Fibroblast of skin of scalp (primary cell): ENCODE results near the gene ANKRD40CL.
A peak's percentile ranks its signal among the peaks of the same experiment; 100 is the strongest.
"Not testable (repeated sequence)": the region's sequence is repeated elsewhere in the genome, so short reads cannot be mapped to it uniquely, and the experiment has no call there.

Source experiments
- DNase-seq: peaks from one replicate; pipeline ENCODE4 v3.0.0-alpha.2; 2013

The ANKRD40CL gene

DNA sequence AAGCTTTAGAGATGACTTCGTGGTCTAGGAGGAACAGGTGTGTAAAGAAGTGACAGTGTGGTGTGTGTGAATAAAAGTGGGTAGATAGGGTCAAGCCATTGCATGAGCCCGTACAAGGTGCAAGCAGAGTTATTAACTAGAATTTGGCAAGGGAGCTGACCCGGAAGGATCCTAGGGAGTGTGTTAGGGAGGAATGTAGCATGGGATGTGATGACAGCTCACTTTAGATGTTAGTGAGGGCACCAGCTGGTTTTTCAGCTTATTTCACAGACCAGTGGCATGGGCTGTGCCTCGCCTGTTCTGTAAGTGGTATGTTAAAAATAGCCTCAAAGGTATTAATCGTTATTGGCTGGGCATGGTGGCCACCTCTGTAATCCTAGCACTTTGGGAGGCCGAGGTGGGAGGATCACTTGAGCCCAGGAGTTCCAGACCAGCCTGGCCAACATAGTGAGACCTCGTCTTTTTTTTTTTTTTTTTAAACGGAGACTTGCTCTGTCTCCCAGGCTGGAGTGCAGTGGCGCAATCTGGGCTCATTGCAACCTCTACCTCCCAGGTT, 8.3 kb downstream of the ANKRD40CL start:
- DNase-seq, result no peak

DNA sequence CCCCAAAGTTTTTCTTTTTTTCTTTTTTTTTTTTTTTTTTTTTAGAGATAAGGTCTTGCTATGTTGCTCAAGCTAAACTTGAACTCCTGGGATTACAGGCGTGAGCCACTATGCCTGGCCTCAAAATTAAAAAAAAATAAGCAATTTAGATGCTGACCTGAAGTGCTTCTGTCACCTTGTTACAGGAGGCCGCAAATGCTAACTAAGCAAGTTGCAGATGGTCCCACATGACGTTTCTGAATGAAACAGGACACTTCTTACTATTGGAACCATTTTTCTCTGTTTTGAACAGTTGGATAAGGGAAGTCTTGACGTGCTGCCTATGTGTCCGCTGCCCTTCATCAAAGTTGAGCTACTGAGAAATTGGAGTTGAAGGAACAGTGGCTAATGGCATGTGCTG, 8.8 kb downstream of the ANKRD40CL start:
- DNase-seq, result no peak

DNA sequence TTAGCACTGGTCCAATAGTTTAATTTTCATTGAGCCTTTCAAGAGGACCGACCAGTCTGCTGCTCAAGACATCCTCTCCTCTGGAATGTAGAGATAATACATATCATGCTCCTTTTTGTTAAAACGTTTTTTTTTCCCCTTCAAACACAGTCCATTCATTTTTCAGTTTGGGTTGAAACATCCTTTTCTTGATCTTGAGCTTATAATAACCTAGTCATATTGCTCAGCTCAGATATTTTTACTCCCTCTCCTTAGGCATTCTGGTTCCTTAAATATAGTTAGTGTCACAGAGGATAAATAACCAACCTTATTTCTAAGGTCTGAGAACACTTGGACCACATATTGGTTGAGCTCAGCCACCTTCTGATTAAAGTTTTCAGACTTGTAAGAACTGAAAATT, 12.8 kb downstream of the ANKRD40CL start:
- DNase-seq, result no peak

GRCh38 chr17:50749245-50749644, 18.1 kb downstream of the ANKRD40CL start:
- DNase-seq, result no peak

DNA sequence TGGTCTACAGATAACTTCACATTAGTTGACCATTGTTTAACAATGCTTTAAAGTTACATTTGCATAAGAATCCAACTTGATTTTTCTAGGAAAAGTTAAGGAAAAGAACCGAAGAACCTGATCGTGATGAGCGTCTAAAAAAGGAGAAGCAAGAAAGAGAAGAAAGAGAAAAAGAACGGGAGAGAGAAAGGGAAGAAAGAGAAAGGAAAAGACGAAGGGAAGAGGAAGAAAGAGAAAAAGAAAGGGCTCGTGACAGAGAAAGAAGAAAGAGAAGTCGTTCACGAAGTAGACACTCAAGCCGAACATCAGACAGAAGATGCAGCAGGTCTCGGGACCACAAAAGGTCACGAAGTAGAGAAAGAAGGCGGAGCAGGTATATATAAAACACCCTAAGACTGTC, 21.7 kb downstream of the ANKRD40CL start:
- no peak for DNase-seq

DNA sequence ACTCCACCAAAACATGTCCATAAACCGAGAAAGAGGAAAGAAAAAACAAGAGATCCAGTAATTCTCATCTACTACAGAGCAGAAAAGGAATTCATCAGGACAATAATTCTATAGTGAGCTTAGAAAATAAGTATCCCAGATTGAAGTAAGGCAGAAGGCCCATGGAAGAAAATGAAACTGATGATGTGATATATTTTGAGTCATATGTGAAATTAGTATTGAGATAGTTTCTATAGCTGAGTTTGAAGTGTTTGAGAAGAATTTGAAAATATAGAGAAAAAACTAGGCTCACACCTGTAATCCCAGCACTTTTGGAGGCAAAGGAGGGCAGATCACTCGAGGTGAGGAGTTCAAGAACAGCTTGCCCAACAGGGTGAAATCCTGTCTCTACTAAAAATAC, 28.2 kb downstream of the ANKRD40CL start:
- DNase-seq, result no peak

GRCh38 chr17:50737118-50737698, 30.1 kb downstream of the ANKRD40CL start:
- DNase-seq, result no peak

DNA sequence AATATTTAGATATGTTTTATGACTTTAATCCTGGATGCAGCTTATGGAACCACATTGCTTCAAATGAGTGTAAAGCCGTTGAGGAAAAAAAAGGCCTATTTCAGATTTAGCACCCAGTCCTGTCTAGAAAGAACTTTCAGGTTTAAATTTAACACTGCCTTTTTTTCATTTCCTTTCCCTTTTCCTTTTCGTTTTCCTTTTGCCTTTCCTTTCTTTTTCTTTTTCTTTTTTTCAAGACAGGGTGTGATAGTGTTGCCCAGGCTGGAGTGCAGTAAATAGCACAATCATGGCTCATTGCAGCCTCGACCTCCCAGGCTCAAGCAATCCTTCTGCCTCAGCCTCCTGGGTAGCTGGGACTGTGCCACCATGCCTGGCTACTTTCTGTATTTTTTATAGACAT, 32.0 kb downstream of the ANKRD40CL start:
- DNase-seq, result no peak

GRCh38 chr17:50731575-50732460, 35.5 kb downstream of the ANKRD40CL start:
- no peak for DNase-seq

DNA sequence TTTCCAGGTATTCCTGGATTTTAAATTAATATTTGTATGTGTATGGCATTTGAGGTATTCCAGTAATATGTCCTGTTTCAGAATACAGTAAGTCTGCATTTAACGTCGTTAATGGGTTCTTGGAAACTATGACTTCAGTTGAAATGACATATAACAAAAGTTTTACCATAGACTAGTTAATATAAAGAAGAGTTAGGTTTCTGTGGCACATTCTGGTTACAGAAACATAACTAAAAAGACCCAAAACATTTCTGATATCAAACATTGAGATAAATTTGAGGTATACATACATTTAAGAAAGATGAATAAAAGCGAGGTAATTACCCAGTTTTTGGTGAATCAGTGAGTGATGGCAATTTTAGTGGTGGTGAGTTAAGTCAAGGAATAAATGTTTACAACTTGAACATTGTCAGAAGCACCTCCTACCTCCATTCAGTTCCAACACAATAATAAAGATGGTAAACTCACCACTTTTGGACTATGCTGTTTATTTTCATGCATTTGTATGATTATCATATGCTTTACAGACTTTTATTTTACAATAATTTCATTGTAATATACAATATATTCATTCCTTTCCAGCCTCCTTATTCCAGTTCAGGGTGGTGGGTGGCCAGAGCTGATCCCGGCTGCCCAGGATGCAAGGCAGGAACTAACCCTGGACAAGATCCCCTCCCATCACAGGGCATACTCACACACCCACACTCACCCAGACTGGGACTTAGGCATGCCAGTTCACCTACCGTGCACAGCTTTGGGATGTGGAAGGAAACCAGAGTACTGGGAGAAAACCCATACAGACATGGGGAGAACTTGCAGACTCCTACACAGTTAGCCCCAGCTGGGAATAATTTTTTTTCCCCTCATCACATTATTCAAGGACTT, 38.2 kb downstream of the ANKRD40CL start:
- no peak for DNase-seq

DNA sequence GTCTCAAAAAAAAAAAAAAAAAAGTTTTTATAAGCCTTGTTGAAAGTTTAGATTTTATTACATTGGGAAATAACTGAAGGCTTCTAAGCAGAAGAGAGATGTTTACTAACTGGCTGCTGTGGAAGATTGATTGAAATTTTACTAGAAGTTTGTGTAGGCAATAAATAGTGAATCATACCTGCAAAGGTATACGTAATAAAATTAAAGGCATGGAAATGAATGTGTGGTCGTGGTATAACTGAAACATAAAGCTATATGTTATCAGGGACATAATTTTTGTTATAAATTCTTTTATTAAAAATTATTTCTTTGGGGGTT, 39.2 kb downstream of the ANKRD40CL start:
- DNase-seq, result no peak

DNA sequence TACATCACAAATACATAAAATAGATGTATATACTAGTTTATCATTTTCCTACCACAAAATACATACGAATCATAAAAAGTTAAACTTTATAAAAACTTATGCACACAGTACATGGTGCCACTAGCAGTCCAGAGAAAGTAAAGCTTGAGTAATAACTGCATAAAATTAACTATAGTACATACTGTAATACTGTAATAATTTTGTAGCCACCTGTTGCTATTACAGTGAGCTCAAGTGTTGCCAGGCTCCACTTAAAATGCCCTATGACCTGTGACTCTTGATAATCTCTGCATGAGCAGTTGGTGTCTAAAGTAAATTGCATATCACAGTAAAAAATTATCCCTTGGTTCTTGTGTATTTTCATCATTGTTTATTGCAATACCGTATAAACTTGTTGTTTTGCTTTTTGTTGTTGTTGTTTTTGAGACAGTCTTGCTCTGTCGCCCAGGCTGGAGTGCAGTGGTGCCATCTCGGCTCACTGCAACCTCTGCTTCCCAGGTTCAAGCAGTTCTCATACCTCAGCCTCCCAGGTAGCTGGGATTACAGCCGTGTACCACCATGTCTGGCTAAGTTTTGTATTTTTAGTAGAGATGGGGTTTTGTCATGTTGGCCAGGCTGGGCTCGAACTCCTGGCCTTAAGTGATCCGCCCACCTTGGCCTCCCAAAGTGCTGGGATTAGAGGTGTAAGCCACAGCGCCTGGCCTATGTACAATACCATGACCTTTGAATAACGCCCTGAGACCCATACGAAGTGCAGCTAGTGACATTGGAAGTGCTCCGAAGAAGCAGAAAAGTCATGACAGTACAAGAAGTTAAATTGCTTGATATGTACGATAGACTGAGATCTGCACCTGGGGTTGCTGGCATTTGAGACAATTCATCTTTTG, 41.3 kb downstream of the ANKRD40CL start:
- no peak for DNase-seq

GRCh38 chr17:50724622-50725021, 42.7 kb downstream of the ANKRD40CL start:
- DNase-seq, result not testable (repeated sequence)

DNA sequence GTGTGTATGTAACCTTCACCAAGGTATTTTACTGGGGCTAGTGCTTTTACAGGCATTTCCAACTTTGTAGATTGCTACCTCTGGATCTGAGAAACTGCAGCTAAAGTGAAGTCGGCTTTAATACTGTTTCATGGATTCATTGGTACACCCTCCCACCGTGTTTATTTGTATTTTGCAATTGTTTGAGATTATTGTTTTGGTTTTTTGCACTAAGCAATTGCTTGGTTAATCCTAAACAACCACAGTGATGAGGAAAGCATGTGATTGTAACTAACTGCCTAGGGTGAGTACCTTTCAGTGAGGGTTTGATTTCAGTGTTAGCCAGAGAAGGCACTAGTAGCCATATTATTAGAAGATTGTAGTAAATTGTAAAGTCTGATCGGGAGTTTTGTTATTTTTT, 44.6 kb downstream of the ANKRD40CL start:
- no peak for DNase-seq

DNA sequence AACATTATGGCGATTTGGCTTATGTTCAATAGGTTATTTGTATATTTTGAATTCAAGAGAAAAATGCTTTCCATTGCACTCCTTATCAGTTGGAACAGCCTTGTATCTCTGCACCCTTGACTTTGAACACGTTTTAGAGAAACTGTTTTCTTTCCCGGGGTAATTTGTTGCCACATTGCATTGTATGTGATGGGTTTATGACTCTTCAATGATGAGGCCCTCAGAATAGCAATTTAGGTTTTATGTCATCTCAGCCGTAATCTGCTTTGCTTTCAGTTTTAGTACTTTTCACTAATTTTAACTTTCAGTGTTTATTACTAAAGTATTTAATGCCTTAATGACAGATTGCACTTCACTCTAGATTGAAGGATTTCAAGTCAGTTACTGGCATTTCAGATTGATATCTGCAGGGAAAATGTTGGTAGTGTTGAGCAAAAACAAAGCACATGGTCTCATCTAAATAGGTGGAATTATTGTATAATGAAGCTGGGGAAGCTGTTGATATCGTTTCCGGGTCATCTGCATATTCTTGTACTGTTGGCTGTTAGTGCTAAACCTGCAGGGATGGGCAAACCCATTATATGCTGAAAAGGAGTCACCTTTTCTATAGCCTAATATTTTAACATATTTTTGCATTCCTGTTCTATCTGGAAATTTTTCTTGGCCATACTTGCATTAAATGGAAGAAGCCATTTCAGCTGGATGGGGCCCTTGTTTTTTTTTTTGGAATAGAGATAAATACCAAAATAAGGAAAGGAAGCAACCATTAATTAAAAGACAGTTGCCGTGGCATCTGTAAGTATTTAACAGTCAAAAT, 45.9 kb downstream of the ANKRD40CL start:
- DNase-seq, result no peak

GRCh38 chr17:50719924-50720794, 47.2 kb downstream of the ANKRD40CL start:
- no peak for DNase-seq

- DNase-seq, result peak; percentile 96
Observed at GRCh38 chr17:50719144-50719923, 48.0 kb downstream of the ANKRD40CL start, which contains the start of gene LUC7L3. TSS of gene LUC7L3 (plus strand) at chr17:50719603. CDS start at chr17:50719733, 130 bp downstream.

DNA sequence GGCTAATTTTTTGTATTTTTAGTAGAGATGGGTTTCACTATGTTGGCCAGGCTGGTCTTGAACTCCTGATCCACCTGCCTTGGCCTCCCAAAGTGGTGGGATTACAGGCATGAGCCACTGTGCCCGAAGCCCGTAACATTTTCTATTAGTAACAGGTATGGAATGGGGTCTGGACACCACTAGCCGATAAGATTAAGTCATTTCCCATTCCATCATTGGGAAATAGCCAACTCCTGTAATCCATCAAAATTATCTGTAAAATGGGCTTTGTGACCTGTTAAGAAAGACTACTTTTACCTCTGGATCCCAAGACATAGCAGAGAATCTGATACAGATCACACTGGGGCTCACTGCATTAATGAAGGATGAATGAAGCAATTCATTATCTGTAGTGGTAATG, 51.8 kb downstream of the ANKRD40CL start:
- DNase-seq, result no peak

- DNase-seq, result no peak
Observed at GRCh38 chr17:50712641-50713040, 54.7 kb downstream of the ANKRD40CL start.
